Neural cell (in vitro differentiated cells): Measurements from ENCODE around the gene KIRREL3. TPM values are rescaled to one million over a fixed set of nuclear protein-coding genes. Genes with fewer than 3 reads are reported as not detected.

ENCODE experiments used
- H2AFZ ChIP-seq: fragments of 200-600, 300-800 bp; sonication (generic), shearing (Covaris generic); 2 replicates; pipeline ENCODE4 v1.6.0; 2014; ENCODE audit warnings: low read depth, mild to moderate bottlenecking, antibody characterized with exemption, low read length, moderate library complexity
- H3F3A ChIP-seq: fragments of 200-600 bp; shearing (Covaris generic); 2 replicates; pipeline ENCODE4 v1.6.1; 2016; ENCODE audit warnings: mild to moderate bottlenecking, moderate library complexity, mixed read lengths, antibody characterized with exemption, low read length; ENCODE audit not compliant: insufficient read depth, poor library complexity, severe bottlenecking
- H3K27ac ChIP-seq: fragments of 200-600, 300-800 bp; sonication (generic), shearing (Covaris generic); 2 replicates; pipeline ENCODE4 v1.5.1; 2014; ENCODE audit warnings: mild to moderate bottlenecking, low read length, moderate library complexity
- H3K27me3 ChIP-seq: fragments of 300-800, 200-600 bp; sonication (generic), shearing (Covaris generic); 2 replicates; pipeline ENCODE4 v1.6.0; 2014; ENCODE audit warnings: mild to moderate bottlenecking, low read depth, low read length, moderate library complexity; ENCODE audit not compliant: insufficient read depth
- H3K36me3 ChIP-seq: fragments of 300-800, 200-600 bp; sonication (generic), shearing (Covaris generic); 2 replicates; pipeline ENCODE4 v1.5.1; 2014; ENCODE audit warnings: mild to moderate bottlenecking, antibody characterized with exemption, low read length, moderate library complexity; ENCODE audit not compliant: insufficient read depth
- H3K4me2 ChIP-seq: fragments of 300-800, 200-600 bp; sonication (generic), shearing (Covaris generic); 2 replicates; pipeline ENCODE4 v1.6.0; 2014; ENCODE audit warnings: mild to moderate bottlenecking, low read length
- H3K4me3 ChIP-seq: fragments of 300-800, 200-600 bp; sonication (generic), shearing (Covaris generic); 2 replicates; pipeline ENCODE4 v1.5.1; 2014; ENCODE audit warnings: mild to moderate bottlenecking, low read length, moderate library complexity
- H3K79me2 ChIP-seq: fragments of 200-600 bp; shearing (Covaris generic); replicated peaks from 2 replicates; pipeline ENCODE4 v1.6.0; 2014; ENCODE audit warnings: mild to moderate bottlenecking, low read length, moderate library complexity; ENCODE audit not compliant: insufficient read depth
- H3K9ac ChIP-seq: fragments of 300-800, 200-600 bp; sonication (generic), shearing (Covaris generic); 2 replicates; pipeline ENCODE4 v1.6.1; 2016; ENCODE audit warnings: mild to moderate bottlenecking, low read length, mixed read lengths
- H3K9me2 ChIP-seq: fragments of 200-600 bp; shearing (Covaris generic); 2 replicates; pipeline ENCODE4 v1.6.1; 2016; ENCODE audit warnings: mild to moderate bottlenecking, low read length, mixed read lengths; ENCODE audit not compliant: insufficient read depth
- H3K9me3 ChIP-seq: fragments of 200-600, 300-800 bp; sonication (generic), shearing (Covaris generic); 2 replicates; pipeline ENCODE4 v1.6.1; 2016; ENCODE audit warnings: mild to moderate bottlenecking, mixed run types, low read length, moderate library complexity, mixed read lengths
- H4K20me1 ChIP-seq: fragments of 200-600 bp; shearing (Covaris generic); 2 replicates; pipeline ENCODE4 v1.6.1; 2016; ENCODE audit warnings: mild to moderate bottlenecking, mixed run types; ENCODE audit not compliant: insufficient read depth
- EP300 ChIP-seq: fragments of 450-650 bp; conservative IDR thresholded peaks from 2 replicates; pipeline ENCODE4 v1.6.1; 2014; ENCODE audit warnings: antibody characterized with exemption, mild to moderate bottlenecking, moderate library complexity; ENCODE audit not compliant: poor library complexity, severe bottlenecking
- EZH2 ChIP-seq: fragments of 200-600, 300-800 bp; shearing (Covaris generic), sonication (generic); IDR thresholded peaks from 2 replicates; pipeline ENCODE4 v1.6.1; 2014; ENCODE audit warnings: antibody characterized with exemption, low read length, borderline replicate concordance, mild to moderate bottlenecking; ENCODE audit not compliant: insufficient read depth, poor library complexity, severe bottlenecking
- MXI1 ChIP-seq: fragments of 450-650 bp; conservative IDR thresholded peaks from 2 replicates; pipeline ENCODE4 v1.6.1; 2014; ENCODE audit warnings: antibody characterized with exemption, mild to moderate bottlenecking; ENCODE audit not compliant: poor library complexity, severe bottlenecking
- POLR2AphosphoS5 ChIP-seq: IDR thresholded peaks from 2 replicates; pipeline ENCODE4 v1.6.1; 2012
- SMC3 ChIP-seq: fragments of 450-650 bp; conservative IDR thresholded peaks from 2 replicates; pipeline ENCODE4 v1.6.1; 2014; ENCODE audit warnings: antibody characterized with exemption, mild to moderate bottlenecking, moderate library complexity; ENCODE audit not compliant: poor library complexity
- TAF1 ChIP-seq: IDR thresholded peaks from 2 replicates; pipeline ENCODE4 v1.6.1; 2012; ENCODE audit warnings: low read depth
- polyA plus RNA-seq: library from polyadenylated mRNA; depleted of rRNA; stranded (reverse); fragments of >200 nt; gene quantifications from 2 replicates; pipeline ENCODE4 v1.2.3, GENCODE V29; 2014
- TF ChIP-seq, protein P1 (sequence below): IDR thresholded peaks from 2 replicates; pipeline ENCODE4 v1.6.1; 2012; ENCODE audit warnings: borderline replicate concordance
- TF ChIP-seq, protein P2 (sequence below): fragments of 450-650 bp; IDR thresholded peaks from 2 replicates; pipeline ENCODE4 v1.5.1; 2014; ENCODE audit warnings: antibody characterized with exemption, mild to moderate bottlenecking, moderate library complexity; ENCODE audit not compliant: poor library complexity, severe bottlenecking

Gene KIRREL3
- polyA plus RNA-seq, 1 donor from 2014 or later, result 23.8 TPM

DNA sequence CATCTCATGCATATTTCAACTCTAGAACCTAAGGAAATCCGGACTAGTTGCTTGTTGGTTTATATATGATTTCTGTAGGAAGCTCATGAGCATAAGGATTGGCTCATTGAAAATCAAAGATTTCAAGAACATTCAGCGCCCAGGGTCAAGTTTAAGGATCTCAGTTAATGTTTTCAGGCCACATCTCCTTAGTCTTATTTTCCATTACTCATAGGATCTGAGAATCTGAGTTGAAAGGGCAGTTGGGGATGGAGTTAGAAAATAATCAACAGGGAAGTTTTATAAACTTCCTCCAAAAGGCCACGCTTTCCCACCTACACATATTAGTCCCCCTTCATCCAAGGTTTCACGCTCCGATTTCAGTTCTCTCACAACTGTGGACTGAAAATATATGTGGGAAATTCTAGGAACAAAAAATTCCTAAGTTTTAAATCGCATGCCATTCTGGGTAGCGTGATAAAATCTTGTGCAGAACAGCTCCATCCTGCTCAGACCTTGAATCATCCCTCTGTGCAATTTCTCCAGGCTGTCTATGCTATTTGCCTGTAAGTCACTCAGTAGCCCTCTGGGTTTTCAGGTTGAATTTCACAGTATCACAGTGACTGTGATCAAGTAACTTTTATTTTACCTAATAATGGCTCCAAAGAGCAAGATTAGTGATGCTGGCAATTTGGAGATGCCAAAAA is 160.2 kb downstream of the KIRREL3 start:
- no peak overlapping the region for H3K27ac ChIP-seq
- no peaks in the 10 kb centered on the region for H3K27me3 ChIP-seq
- no peaks in the 10 kb centered on the region for H3F3A ChIP-seq
- H2AFZ ChIP-seq, result no peak overlapping the region
- no peak overlapping the region for H3K4me2 ChIP-seq
- H3K36me3 ChIP-seq, result no peaks in the 10 kb centered on the region
- H3K4me3 ChIP-seq, result no peak overlapping the region
- no peaks in the 10 kb centered on the region for H3K9me3 ChIP-seq
- TF ChIP-seq MXI1 (no peak), TAF1 (no peak), EP300 (no peak), POLR2AphosphoS5 (no peak), SMC3 (no peak), EZH2 (no peak)
- TF ChIP-seq, protein P1, sequence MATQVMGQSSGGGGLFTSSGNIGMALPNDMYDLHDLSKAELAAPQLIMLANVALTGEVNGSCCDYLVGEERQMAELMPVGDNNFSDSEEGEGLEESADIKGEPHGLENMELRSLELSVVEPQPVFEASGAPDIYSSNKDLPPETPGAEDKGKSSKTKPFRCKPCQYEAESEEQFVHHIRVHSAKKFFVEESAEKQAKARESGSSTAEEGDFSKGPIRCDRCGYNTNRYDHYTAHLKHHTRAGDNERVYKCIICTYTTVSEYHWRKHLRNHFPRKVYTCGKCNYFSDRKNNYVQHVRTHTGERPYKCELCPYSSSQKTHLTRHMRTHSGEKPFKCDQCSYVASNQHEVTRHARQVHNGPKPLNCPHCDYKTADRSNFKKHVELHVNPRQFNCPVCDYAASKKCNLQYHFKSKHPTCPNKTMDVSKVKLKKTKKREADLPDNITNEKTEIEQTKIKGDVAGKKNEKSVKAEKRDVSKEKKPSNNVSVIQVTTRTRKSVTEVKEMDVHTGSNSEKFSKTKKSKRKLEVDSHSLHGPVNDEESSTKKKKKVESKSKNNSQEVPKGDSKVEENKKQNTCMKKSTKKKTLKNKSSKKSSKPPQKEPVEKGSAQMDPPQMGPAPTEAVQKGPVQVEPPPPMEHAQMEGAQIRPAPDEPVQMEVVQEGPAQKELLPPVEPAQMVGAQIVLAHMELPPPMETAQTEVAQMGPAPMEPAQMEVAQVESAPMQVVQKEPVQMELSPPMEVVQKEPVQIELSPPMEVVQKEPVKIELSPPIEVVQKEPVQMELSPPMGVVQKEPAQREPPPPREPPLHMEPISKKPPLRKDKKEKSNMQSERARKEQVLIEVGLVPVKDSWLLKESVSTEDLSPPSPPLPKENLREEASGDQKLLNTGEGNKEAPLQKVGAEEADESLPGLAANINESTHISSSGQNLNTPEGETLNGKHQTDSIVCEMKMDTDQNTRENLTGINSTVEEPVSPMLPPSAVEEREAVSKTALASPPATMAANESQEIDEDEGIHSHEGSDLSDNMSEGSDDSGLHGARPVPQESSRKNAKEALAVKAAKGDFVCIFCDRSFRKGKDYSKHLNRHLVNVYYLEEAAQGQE, result no peak
- TF ChIP-seq, protein P2, sequence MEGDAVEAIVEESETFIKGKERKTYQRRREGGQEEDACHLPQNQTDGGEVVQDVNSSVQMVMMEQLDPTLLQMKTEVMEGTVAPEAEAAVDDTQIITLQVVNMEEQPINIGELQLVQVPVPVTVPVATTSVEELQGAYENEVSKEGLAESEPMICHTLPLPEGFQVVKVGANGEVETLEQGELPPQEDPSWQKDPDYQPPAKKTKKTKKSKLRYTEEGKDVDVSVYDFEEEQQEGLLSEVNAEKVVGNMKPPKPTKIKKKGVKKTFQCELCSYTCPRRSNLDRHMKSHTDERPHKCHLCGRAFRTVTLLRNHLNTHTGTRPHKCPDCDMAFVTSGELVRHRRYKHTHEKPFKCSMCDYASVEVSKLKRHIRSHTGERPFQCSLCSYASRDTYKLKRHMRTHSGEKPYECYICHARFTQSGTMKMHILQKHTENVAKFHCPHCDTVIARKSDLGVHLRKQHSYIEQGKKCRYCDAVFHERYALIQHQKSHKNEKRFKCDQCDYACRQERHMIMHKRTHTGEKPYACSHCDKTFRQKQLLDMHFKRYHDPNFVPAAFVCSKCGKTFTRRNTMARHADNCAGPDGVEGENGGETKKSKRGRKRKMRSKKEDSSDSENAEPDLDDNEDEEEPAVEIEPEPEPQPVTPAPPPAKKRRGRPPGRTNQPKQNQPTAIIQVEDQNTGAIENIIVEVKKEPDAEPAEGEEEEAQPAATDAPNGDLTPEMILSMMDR, result no peak
- no peak overlapping the region for H3K9ac ChIP-seq
- no peaks in the 10 kb centered on the region for H3K9me2 ChIP-seq
- H4K20me1 ChIP-seq, result no peaks in the 10 kb centered on the region
- H3K79me2 ChIP-seq, result no peaks in the 10 kb centered on the region

DNA sequence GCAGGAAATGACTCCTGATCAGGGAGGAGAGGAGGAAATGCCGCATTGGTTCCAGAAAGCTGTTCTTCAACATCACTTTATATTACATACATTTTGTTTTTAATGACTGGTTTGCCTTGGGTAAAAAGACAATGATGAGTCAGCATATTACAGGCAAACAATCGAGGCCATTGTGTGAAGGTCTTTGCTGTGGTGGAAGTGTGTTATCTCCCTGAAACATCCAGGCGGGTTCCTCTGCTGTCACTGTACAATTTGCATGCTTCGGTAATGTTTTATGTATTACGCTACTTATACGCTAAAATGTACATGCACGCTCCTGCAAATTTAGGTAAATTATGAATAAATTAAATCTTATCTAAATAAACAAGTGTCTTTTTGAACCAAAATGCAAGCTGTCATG is 161.1 kb downstream of the KIRREL3 start:
- TF ChIP-seq MXI1 (no peak), EP300 (no peak), SMC3 (no peak), EZH2 (no peak)
- TF ChIP-seq, protein P2, result no peak
- Histone ChIP-seq H3K4me3 (no peak overlapping the region), H3K4me2 (no peak overlapping the region), H3K27ac (no peak overlapping the region), H3K9me3 (no peaks in the 10 kb centered on the region), H3F3A (no peaks in the 10 kb centered on the region), H3K9ac (no peak overlapping the region), H3K9me2 (no peaks in the 10 kb centered on the region), H3K27me3 (no peaks in the 10 kb centered on the region), H3K36me3 (no peaks in the 10 kb centered on the region), H2AFZ (no peak overlapping the region), H3K79me2 (no peaks in the 10 kb centered on the region), H4K20me1 (no peaks in the 10 kb centered on the region)
